WTC11 (cell line): Measurements from ENCODE around the gene SLC25A10.

ENCODE experiments used
- ATF2 ChIP-seq: sonication (generic); formaldehyde crosslinking; IDR thresholded peaks from 2 replicates; pipeline ENCODE4 v1.8.1; 2022; ENCODE audit warnings: low read depth, missing genetic modification reagents, borderline replicate concordance
- ESRRA ChIP-seq: sonication (generic); formaldehyde crosslinking; IDR thresholded peaks from 2 replicates; pipeline ENCODE4 v1.8.1; 2022; ENCODE audit warnings: mild to moderate bottlenecking, missing genetic modification reagents, borderline replicate concordance
- FOXJ3 ChIP-seq: sonication (generic); formaldehyde crosslinking; IDR thresholded peaks from 2 replicates; pipeline ENCODE4 v1.9.0; 2021; ENCODE audit warnings: missing genetic modification reagents, mild to moderate bottlenecking, borderline replicate concordance
- IRF2 ChIP-seq: sonication (generic); formaldehyde crosslinking; IDR thresholded peaks from 2 replicates; pipeline ENCODE4 v1.8.0; 2022; ENCODE audit warnings: low read depth, missing genetic modification reagents, borderline replicate concordance
- SMAD4 ChIP-seq: sonication (generic); formaldehyde crosslinking; IDR thresholded peaks from 2 replicates; pipeline ENCODE4 v1.8.0; 2022; ENCODE audit warnings: mild to moderate bottlenecking, missing genetic modification reagents
- SP1 ChIP-seq: sonication (generic); formaldehyde crosslinking; conservative IDR thresholded peaks from 2 replicates; pipeline ENCODE4 v1.8.1; 2022; ENCODE audit warnings: missing genetic modification reagents
- TEAD4 ChIP-seq: sonication (generic); formaldehyde crosslinking; IDR thresholded peaks from 2 replicates; pipeline ENCODE4 v1.8.0; 2022; ENCODE audit warnings: mild to moderate bottlenecking, missing genetic modification reagents
- USF1 ChIP-seq: sonication (generic); formaldehyde crosslinking; IDR thresholded peaks from 2 replicates; pipeline ENCODE4 v1.8.0; 2022; ENCODE audit warnings: mild to moderate bottlenecking, missing genetic modification reagents
- USF2 ChIP-seq: sonication (generic); formaldehyde crosslinking; IDR thresholded peaks from 2 replicates; pipeline ENCODE4 v1.8.1; 2023; ENCODE audit warnings: mild to moderate bottlenecking, missing genetic modification reagents, moderate library complexity
- ZNF512 ChIP-seq: sonication (generic); formaldehyde crosslinking; IDR thresholded peaks from 2 replicates; pipeline ENCODE4 v1.8.1; 2022; ENCODE audit warnings: missing genetic modification reagents, borderline replicate concordance
- TF ChIP-seq, protein P1 (sequence below): fragments of 200-600 bp; IDR thresholded peaks from 2 replicates; pipeline ENCODE4 v1.8.0; 2022; ENCODE audit warnings: antibody characterized with exemption
- TF ChIP-seq, protein P2 (sequence below): sonication (generic); formaldehyde crosslinking; IDR thresholded peaks from 2 replicates; pipeline ENCODE4 v1.8.0; 2022; ENCODE audit warnings: mild to moderate bottlenecking, missing genetic modification reagents

DNA sequence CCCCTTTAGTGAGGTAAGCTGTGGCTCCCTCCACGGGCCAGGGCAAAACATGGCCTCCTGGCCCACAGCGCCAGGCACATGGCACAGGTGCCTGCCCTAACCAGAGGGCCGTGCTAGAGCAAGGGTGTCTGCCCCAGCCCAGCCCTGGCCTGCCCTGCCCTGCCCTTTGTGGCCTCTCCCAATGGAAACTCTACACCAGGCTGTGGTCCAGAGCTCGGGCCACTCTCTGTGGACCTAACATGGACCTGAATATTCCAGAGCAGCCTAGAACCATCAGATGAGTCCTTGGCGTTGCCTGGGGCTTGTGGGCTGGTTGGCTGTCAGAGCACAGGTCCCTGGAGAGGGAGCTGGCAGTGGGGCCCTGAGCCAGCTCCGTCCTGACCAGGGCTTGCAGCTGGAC is 16.9 kb upstream of the SLC25A10 start:
- TF ChIP-seq, protein P1, sequence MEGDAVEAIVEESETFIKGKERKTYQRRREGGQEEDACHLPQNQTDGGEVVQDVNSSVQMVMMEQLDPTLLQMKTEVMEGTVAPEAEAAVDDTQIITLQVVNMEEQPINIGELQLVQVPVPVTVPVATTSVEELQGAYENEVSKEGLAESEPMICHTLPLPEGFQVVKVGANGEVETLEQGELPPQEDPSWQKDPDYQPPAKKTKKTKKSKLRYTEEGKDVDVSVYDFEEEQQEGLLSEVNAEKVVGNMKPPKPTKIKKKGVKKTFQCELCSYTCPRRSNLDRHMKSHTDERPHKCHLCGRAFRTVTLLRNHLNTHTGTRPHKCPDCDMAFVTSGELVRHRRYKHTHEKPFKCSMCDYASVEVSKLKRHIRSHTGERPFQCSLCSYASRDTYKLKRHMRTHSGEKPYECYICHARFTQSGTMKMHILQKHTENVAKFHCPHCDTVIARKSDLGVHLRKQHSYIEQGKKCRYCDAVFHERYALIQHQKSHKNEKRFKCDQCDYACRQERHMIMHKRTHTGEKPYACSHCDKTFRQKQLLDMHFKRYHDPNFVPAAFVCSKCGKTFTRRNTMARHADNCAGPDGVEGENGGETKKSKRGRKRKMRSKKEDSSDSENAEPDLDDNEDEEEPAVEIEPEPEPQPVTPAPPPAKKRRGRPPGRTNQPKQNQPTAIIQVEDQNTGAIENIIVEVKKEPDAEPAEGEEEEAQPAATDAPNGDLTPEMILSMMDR: no peak
- no peak for TF ChIP-seq SMAD4 (CRISPR knock-in tag)
- no peak for TF ChIP-seq USF1 (CRISPR knock-in tag)
- TF ChIP-seq IRF2 (CRISPR knock-in tag): no peak
- TF ChIP-seq, protein P2, sequence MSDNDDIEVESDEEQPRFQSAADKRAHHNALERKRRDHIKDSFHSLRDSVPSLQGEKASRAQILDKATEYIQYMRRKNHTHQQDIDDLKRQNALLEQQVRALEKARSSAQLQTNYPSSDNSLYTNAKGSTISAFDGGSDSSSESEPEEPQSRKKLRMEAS (CRISPR knock-in tag): no peak
- no peak for TF ChIP-seq ESRRA (CRISPR knock-in tag)
- no peak for TF ChIP-seq SP1
- TF ChIP-seq ZNF512 (CRISPR knock-in tag): no peak
- no peak for TF ChIP-seq FOXJ3 (CRISPR knock-in tag)
- TF ChIP-seq TEAD4 (CRISPR knock-in tag): no peak
- TF ChIP-seq USF2 (CRISPR knock-in tag): no peak
- no peak for TF ChIP-seq ATF2 (CRISPR knock-in tag)
